Inferior parietal cortex (tissue), 1 donor: ENCODE data around the gene ARL15.

Experiments used
- DNase-seq: peaks from one replicate; pipeline ENCODE4 v3.0.0-alpha.2; 2016; ENCODE audit errors: extremely low spot score

Gene ARL15

DNA sequence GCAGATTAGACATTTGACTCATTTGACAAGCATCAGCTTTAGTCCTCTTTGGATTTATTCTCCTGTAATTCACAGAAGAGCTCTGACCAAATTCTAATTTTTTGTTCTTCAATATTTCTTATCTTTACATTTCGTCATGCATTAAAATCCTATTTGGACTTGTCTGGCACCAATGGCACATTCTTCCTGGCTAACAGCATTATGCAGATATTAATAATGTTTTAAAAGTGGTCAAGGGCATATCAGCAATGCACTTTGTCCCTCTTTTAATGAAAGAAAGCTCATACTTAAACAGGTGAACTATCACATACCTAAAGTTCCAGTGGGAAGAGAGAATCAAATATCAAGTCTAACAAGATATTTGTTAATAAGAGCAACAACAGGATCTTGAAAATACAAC, 270.4 kb downstream of the ARL15 start:
- no peak for DNase-seq

DNA sequence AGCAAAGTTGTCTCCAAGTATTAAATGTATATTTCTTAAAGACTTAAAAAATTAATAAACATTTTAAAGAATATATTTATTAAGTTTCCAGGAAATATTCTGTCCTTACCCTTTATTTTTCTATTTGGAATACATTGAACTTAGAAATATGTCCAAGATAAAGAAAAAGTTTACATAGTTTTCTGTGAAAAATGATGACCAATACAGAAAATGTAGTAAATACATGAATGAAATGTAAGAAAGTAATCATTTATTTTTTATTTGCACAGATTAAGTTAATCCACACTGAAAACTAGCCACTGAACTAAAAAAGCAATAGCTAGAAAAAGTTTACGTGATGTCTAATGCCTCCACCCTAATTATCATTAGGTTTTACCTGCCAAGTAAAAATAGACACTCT, 273.2 kb downstream of the ARL15 start:
- no peak for DNase-seq

DNA sequence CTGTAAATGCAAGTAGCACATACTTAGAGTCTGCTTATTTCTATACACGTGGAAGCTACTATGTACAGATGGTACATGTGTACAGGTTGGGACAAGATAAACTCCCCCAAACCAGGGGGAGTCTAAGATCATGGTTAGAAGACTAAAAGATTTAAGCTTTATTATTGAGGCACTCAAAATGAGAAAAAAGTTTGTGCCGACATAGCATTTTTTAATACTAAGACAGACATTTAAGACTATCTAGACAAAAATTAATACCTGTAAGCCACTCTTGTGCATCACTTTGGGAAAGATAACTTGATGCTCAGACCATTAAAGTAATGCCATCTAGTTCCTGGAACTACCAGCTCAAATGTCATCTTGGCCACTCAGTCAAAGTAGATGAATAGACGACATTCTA, 279.4 kb downstream of the ARL15 start:
- DNase-seq: no peak

DNA sequence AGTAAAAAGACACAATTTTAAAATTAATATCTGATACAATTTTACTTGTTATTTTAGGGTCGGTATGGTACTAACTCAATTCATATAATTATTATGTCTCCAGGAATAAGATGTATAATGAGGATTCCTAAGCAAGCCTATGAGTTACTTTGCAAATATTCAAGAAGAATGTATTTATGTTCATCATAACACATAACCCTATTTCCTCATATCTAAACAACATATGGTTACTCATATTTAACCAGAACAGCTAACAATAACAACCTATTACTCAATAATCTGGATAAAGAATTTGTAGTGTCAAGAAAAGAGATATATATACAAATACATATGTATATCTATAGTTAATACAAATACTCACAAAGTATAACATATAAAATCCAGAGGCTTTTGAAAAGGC, 285.9 kb downstream of the ARL15 start:
- no peak for DNase-seq

DNA sequence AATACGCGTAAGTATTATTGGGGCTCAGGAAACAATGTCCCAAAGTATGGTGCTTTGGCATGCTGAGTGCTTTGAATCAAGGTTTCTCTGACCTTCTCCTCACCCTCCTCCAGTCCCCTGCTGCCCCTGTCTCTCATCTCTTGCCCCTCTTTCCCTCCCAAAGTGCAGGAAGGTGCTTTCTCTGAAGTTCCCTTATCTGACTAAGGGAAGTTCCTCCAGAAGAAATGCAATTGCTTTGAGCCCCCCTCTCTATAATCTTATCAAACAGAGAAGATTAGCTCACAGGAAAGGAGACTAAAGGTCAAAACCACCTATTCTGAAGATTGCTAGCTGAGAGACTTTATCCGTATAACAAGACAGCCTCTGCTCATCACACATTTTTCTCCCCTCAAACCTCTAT, 288.1 kb downstream of the ARL15 start:
- DNase-seq: no peak

DNA sequence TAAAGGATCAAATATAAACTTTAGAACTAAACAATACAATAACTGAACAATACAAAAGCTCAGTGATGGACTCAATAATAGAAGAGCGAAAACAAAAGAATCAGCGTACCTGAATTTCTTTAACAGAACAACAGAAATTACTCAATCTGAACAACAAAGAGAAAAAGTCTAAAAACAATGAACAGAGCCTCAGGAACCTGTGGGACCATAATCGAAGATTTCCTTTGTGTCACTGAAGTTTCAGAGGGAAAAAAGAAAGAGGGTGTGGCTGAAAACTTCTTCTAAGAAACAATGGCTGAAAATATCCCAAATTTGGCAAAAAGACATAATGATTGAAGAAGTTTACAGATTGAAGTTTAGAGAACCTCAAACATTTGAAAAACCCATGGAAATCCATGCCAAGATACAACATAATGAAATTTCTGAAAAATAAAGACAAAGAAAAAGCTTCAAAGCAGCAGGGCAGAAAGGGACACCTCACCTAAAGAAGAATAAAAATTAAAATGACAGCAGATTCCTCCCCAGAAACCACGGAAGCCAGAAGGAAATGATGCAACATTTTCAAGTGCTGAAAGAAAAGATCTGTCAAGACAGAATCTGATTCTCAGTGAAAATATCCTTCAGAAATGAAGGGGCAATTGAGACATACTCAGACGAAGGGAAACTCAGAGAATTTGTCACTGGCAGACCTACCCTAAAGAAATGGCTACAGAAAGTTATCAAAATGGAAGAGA, 288.8 kb downstream of the ARL15 start:
- no peak for DNase-seq

DNA sequence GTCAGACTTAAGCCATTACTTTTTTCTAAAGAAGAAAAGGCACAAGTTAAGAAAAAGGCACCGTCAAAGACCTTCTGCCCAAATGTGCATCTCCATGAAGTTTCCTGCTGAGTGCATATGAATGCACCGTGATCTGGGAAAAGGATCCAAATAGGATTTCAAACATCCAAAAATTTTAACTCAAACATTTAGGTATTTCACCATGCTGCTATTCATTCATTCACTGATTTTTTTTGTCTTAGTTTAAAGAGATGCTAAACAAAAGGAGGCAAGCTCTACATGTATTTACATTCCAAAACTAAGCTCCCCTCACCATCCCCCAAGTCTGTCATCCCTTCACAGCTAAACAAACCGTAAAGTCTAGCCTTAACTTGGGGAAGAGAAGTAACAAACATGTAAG, 291.9 kb downstream of the ARL15 start:
- DNase-seq: no peak

DNA sequence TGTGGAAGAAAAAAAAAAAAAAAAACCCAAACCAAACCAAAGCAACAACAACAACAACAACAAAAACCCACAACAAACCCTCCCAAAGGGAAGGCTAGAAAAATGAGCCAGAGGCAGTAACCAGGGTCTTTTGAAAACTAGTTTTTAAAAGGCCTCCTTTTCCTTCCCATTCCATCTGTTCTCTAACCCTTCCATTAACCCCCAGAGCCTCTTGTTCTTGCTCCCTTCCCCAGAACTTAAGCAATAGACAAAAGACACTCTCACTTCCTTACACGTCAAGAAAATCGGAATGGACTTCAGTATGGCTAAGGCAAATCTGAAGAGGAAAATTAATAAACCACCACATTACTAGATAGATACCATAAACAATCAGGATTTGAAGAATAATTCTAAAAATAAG, 292.8 kb downstream of the ARL15 start:
- DNase-seq: no peak

DNA sequence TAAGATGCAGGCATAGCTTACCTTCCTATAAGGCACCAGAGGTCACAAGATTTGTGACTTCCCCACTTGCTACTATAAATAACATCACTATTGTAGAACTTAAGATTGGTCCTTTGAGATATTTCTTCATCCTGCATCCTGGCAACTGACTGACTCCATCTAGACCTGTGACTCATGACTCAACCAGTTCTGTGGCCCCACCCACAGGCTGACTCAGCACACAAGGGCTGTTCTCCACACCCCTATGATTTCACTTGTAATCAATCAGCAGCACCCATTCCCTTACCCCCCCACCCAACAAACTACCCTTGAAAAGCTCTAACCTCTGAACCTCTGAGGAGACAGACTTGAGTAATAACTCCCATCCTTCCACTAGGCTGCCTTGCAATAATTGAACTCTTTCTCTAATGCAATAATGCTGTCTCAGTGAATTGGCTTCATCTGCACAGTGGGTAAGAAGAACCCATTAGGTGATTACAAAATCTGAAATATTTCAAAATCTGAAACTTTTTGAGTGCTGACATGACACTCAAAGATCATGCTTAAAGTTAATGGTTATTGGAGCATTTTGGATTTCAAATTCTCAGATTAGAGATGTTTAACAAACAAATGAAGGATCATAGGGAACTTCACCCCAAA, 296.7 kb downstream of the ARL15 start:
- DNase-seq: no peak

DNA sequence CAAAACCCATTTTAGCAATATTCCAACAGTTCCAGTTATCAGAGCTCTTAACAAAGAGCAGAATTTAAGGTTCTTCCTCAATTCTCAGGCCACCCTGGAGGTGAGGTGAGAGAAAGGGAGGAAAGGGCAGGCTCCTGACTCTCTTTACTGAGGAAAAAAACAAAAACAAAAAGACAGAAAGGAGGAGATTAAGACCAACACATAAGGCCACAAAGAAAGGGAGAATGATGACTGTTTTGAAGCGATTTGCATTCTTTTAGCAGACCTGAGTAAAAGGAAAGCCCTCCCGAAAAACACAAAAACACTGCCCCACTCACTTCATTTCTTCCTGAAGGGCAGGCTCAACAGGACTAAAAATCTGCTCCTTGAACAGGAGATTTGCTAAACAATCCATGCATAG, 300.5 kb downstream of the ARL15 start:
- DNase-seq: no peak

DNA sequence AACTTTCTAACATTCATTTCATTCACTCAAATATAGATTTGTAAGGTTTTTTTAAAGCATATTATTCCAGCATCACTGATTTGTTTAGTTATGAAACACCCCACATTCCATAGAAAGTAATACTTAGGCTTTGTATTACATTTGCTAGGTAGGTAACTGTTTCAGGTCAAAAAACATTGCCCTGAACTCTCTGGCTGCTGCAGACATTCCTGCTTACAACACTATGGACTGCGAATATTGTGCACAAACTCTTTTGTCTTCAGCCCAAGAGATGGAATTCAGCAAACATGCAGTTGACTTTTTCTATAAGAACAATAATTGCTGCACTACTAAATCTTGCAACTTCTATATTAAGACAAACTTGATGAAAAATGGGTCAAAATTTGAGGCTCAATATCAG, 301.0 kb downstream of the ARL15 start:
- no peak for DNase-seq

DNA sequence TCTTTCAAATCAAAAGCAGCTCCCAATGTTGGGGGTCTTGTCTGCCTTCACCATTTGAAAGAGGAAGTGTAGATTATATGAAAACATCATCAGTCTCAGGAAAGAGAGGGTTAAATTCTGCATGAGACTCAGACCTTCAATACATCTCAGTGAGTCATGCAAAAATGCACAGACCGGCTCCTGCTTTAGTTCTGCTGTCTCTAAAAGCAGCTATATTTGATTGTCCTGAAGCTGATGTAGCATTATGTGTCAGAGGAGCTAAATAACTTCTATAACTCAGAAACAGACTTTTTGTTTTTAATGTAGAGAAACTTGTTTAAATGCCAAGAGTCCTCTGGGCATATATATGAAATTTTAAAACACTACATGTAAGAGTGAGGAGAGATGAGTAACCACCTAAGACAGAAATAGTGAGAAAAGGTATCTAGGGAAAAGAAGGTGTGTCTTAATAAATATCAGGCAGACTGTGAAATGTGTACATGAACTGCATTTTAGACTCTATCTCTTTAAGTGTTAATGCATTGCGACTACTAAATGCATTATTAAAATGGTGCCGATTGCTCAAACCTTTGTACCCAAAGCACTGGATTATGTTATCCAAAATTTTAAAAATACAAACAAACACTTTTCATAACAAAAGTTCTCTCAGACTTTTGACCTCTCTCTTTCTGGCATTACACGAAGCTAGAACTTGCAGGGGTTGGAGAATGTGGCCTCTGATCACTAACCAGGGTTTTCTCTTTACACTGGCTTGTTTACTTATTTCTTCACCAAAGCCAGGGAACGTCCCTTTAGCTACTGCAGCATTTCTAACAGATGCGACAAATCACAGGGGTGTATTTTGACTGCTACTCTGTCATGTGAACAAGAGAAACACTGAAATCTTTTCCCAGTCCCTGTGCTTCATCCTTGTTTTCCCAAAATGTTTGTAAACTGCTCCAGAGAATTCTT, 302.3 kb downstream of the ARL15 start:
- no peak for DNase-seq

DNA sequence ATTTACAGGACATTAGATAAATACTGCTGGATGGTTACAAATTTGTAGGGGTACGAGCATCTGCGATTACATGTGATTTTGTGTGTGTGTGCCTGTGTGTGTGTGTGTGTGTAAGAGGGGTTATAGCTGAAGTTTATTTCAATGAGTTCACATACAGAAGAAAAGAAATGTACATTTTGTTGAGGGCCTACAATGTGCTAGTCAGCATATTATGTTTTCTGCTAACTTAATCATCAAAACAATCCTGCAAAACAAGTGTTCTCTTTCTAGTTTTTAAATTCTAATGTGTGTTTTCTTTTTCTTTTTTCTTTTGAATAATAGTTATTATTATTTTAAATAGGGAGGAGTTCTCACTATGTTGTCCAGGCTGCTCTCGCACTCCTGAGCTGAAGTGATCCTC, 305.7 kb downstream of the ARL15 start:
- no peak for DNase-seq

DNA sequence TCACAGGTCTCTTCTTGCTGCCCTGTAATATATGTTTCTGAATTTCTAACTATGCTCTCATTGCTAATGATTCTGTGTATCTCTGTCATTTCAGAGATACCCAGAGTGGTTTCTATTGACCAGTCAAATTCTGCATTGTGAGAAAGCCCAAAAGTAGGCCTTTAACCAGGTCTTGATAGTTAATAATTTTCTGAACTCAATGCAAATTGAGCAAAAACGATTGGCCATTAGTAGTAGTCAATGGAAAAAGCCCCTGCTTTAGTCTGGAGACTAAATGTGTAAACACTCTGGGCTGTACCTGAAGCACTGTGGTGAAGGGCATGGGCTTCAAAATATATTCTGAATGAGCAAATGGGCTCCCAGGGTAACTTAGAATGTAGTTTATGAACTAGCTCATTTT, 307.6 kb downstream of the ARL15 start:
- DNase-seq: no peak

DNA sequence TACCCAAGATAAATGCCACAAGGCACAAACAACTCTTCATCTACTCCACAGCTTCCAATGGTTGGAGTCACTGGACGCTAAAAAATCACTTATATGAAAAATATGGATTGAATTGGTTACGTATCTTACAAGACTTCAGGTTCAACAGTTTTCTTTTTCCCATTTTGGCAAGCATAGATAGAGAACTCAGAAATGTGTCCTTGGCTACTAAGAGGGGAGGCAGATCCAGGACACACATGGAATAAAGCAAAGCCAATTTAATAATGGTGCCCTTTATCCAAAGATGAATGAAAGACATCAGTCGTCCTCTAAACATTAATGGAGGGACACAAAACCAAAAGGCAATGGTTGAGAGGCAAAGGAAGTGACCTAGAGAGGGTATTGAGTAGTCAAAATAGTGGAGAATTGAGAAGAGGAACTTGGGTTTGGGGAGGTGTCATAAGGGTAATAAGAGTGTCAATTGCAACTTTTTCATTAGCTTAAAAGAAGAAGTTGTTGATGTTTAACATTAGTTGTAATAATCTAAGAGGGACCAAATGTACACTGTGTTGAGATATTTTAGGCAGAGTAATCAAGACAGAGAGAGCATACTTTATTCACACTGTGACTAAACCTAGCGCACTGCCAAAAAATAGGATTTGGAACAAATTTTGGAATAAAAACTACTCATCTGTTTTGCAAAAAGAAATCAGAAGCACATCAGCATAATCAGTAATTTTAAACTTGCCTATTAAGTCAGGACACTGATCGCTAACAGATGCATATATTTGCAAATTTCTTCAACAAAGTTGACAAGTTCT, 308.2 kb downstream of the ARL15 start:
- no peak for DNase-seq

DNA sequence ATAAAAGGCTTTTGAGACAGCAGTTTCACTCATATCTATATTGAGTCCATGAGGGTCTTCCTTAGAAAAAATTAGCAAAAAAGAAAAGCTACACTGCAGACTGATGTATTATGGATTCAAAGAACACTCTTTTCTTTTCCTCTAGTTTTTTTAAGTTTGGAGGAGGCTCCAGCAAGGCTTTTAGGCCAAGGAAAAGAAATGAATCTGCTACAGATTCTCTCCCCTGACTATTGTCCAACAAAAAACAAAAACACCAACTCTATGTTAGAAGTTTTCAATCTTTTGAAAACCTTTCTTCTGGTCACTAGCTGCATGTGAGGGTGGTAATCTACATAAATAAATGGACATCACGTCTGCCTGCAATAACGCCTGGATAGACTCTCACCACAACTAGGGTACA, 310.4 kb downstream of the ARL15 start:
- no peak for DNase-seq

DNA sequence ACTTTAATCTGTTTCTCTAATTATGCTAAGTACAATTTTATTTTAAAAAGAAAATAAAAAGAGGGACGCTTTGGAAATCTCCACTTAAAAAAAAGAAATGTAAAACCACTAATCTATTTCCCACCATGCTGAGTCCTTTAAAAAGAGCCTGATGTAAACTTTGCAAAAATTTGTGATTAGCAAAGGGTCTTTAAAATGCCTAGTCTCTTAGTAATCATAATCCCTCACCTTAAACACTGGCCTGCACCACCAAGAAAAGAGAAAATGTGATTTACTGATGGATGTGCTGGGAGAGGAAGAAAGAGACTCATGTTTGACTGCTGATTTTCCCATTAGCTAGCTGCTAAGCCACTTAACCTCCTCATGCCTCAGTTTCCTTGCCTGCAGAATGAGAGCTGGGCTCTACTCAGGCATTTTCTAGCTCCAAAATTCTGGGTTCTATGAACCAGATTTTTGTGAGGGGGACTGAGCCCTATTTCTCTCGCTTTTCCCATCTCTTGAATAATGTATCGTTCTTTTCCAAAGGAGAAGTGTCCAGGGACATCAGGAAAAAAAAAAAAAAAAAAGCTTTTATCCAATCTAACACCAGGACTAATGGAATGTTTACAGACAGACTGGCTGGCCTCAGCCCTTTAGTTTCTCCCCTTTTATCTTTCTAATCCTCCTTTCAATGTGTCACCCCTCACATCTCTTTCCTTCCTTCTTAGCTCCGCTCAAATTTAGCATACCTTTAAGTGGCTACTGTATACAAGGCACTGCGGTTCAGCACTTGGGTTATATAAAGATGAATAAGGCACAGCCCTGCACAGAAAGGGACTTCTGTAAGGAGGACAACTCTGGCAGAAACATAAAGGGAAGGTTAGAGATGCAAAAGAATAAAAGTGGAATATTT, 312.4 kb downstream of the ARL15 start:
- no peak for DNase-seq

DNA sequence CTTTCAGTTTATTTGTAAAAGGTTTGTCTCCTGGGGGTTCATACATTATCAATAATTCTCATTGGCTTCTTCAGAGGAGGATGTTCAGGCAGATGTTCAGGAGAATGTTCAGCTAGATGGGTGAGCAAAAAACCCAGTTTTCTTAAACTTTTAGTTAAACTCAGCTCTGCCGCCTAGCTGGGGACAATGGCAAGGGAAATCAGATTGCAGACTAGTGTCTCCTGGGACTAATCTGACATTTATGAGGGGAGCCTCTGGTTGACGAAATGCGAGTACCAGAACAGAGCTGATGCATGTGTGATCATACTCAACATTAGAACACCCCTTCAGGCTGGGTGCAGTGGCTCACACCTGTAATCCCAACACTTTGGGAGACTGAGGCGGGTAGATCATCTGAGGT, 314.4 kb downstream of the ARL15 start:
- no peak for DNase-seq

DNA sequence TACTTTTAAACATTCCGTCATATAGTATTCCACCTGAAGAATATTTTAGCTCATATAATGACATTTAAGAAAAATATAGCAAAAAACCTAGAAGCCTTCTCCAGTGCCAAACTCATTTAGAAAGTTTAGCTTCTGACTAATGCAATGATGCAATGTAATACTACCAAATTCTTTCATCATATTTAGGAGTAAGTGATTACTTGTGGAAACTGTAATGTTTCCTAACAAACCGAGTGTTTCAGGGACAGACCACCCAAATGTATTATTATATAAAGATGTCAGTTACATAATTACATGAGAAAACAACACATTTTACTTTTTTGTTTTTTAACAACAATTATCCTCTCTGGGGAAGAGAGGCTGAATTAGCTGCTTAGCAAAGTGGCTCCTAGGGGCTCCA, 316.2 kb downstream of the ARL15 start:
- no peak for DNase-seq

DNA sequence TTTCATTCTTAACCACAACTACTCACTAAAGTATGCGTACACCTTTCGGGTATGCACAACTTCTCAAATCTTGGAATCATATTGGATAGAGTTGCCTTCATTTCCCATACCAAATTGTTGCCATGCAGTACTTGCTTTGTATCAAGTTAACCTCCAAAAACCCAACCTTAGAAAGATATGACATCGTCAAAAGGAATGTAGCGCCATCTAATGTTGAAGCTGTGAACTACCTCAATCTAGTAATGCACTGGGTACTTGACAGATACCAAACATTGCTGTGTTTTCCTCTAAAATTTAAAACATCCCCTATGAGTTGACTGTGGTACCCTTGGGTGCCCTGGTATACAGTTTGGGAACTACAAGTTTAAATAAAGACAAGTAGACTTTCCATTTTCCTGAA, 318.4 kb downstream of the ARL15 start:
- DNase-seq: no peak

DNA sequence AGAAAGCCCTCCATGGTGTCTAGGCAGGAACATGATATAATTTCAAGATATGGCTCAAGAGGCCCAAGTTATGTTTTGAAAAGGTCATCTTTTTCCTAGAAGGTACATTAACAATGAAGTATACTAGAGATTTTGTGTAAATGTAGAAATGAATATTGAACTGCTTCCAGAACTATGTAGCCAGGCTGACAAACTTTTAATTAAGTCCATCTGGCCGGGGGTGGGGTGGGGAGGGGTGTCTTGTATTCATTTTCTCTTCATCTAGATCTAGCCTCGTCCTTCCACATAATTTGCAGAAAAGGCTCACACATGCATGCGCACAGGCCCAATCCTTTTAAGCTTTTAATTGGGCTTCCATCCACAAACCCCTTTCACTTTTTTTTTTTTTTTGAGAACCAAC, 323.3 kb downstream of the ARL15 start:
- DNase-seq: no peak
